Lung (tissue), 12 donors: Measurements from ENCODE around the gene GARIN5A. TPM values are rescaled to one million over a fixed set of nuclear protein-coding genes. Genes with fewer than 3 reads are reported as not detected.

Experiments
- ATAC-seq: fragments of 200-7000 bp; cut with Tn5 transposase; one replicate; pipeline ENCODE4 v1.9.1; 2020; ENCODE audit warnings: moderate number of reproducible peaks; ENCODE audit not compliant: insufficient read depth, low FRiP score
- DNase-seq, 3 donors: peaks; one replicate each; pipeline ENCODE4 v3.0.0-alpha.2; 2013 to 2017
- H3K27ac ChIP-seq, 2 donors: one replicate each; pipeline ENCODE4 v1.5.1; 2013; ENCODE audit warnings: mild to moderate bottlenecking in 2 of 2, moderate library complexity in 2 of 2, control low read depth in 1 of 2, inconsistent platforms in 1 of 2, low read depth in 1 of 2, low read length in 1 of 2
- H3K27me3 ChIP-seq, 3 donors: one replicate each; pipeline ENCODE4 v1.5.1; 2013; ENCODE audit warnings: low read length in 2 of 3; ENCODE audit not compliant: control insufficient read depth in 3 of 3, insufficient read depth in 3 of 3
- H3K36me3 ChIP-seq, 4 donors: one replicate each; pipeline ENCODE4 v1.5.1; 2013; ENCODE audit warnings: low read length in 4 of 4, mild to moderate bottlenecking in 1 of 4, moderate library complexity in 1 of 4; ENCODE audit not compliant: control insufficient read depth in 4 of 4, insufficient read depth in 4 of 4
- H3K4me1 ChIP-seq, 5 donors: one replicate each; pipeline ENCODE4 v1.5.1; 2013; ENCODE audit warnings: low read length in 5 of 5, mild to moderate bottlenecking in 2 of 5, moderate library complexity in 1 of 5; ENCODE audit not compliant: control insufficient read depth in 5 of 5, insufficient read depth in 5 of 5
- H3K4me3 ChIP-seq: one replicate; pipeline ENCODE4 v1.5.1; 2013; ENCODE audit warnings: mild to moderate bottlenecking, control low read depth, moderate library complexity
- H3K9ac ChIP-seq, 2 donors: one replicate each; pipeline ENCODE4 v1.5.1; 2013; ENCODE audit warnings: low read length in 2 of 2, control low read depth in 1 of 2; ENCODE audit not compliant: insufficient read depth in 1 of 2
- H3K9me3 ChIP-seq, 4 donors: one replicate each; pipeline ENCODE4 v1.5.1; 2013; ENCODE audit warnings: low read length in 3 of 4, mild to moderate bottlenecking in 1 of 4, moderate library complexity in 1 of 4; ENCODE audit not compliant: control insufficient read depth in 4 of 4, insufficient read depth in 3 of 4
- WGBS, 2 donors: extraction: QIAGEN DNeasy Blood & Tissue Kit; methylation state at CpG; one replicate each; pipeline ENCODE4 v1.1.7; 2013; 5-methylcytosine and 5-hydroxymethylcytosine counted together
- polyA plus RNA-seq, 2 donors: library from polyadenylated mRNA; stranded (reverse); fragments of 200-250 nt; gene quantifications; one replicate each; pipeline ENCODE4 v1.2.1, GENCODE V29; 2013
- total RNA-seq, 2 donors: library from RNA; depleted of rRNA in 1 of 2; stranded (reverse); fragments of >200 nt in 1 of 2; gene quantifications; one replicate each; pipeline ENCODE4 v1.2.1, GENCODE V29; 2014 to 2021
- TF ChIP-seq, protein P1 (sequence below): IDR thresholded peaks from 2 replicates; pipeline ENCODE4 v1.5.1; 2012; ENCODE audit warnings: mild to moderate bottlenecking; ENCODE audit errors: control extremely low read depth, extremely low read depth
- donor health status: control.
- donor health status: control.
- donor health status: Bipolar disorder and iron deficiency.
- donor health status: healthy.
- donor health status: DM: yes; HTN: yes; CAD: no.

The GARIN5A gene
- total and polyA plus RNA-seq, 4 donors, result 1.7 to 5.0 (median 2.4) TPM

DNA sequence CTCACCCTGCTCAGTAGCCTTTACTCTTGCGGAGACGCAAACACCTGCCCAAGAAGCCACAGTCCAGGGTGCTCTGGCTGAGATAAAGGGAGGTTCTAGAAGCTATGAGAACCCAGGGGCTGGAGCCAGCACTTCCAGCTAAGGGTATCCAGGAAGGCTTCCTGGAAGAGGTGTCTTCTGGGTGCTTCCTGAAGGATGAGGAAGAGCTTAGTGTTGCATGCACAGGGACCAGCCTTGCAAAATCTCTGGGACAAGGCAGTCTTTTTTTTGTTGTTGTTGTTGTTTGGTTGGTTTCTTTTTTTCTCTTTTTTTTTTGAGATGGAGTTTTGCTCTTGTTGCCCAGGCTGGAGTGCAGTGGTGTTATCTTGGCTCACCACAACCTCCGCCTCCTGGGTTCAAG is 23.4 kb downstream of the GARIN5A start:
- peaks cover 0 to under 1% (median 0%) of the 10 kb centered on the region in 5 donors for H3K4me1 ChIP-seq
- no peak overlapping the region for H3K9ac ChIP-seq
- 96 to 97% methylated on average over 3 of the region's 3 CpGs for WGBS, 2 donors
- peaks cover 0 to under 1% (median 0%) of the 10 kb centered on the region in 4 donors for H3K9me3 ChIP-seq
- H3K27ac ChIP-seq, result no peak overlapping the region
- H3K36me3 ChIP-seq, result no peaks in the 10 kb centered on the region
- no peak for DNase-seq
- no peak for ATAC-seq
- H3K27me3 ChIP-seq, result peaks cover 0 to 20% (median 0%) of the 10 kb centered on the region in 3 donors
- TF ChIP-seq, protein P1, sequence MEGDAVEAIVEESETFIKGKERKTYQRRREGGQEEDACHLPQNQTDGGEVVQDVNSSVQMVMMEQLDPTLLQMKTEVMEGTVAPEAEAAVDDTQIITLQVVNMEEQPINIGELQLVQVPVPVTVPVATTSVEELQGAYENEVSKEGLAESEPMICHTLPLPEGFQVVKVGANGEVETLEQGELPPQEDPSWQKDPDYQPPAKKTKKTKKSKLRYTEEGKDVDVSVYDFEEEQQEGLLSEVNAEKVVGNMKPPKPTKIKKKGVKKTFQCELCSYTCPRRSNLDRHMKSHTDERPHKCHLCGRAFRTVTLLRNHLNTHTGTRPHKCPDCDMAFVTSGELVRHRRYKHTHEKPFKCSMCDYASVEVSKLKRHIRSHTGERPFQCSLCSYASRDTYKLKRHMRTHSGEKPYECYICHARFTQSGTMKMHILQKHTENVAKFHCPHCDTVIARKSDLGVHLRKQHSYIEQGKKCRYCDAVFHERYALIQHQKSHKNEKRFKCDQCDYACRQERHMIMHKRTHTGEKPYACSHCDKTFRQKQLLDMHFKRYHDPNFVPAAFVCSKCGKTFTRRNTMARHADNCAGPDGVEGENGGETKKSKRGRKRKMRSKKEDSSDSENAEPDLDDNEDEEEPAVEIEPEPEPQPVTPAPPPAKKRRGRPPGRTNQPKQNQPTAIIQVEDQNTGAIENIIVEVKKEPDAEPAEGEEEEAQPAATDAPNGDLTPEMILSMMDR, result no peak
- H3K4me3 ChIP-seq, result no peak overlapping the region

DNA sequence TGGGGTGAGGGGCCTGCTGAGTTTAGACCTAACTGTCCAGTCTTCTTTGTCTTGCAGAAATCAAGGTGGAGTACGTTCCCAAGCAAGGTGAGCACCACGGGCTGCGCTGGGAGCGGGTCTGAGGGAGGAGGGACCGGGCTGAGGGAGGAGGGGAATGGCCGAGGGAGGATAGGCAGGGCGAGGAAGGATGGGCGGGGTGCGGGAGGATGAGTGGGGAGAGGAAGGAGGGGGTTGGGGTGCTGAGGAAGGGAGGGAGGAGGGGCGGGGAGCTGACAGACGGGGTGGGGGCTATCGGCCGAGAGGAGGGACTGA is 25.5 kb downstream of the GARIN5A start:
- 38 to 44% methylated on average over 13 of the region's 13 CpGs for WGBS, 2 donors
- TF ChIP-seq, protein P1, result no peak
- Histone ChIP-seq H3K4me1 (no peaks in the 10 kb centered on the region), H3K27me3 (peaks cover 0 to 13% (median 0%) of the 10 kb centered on the region in 3 donors), H3K36me3 (no peaks in the 10 kb centered on the region), H3K9ac (no peak overlapping the region), H3K9me3 (peaks cover 0 to 6% (median 0%) of the 10 kb centered on the region in 4 donors), H3K27ac (no peak overlapping the region), H3K4me3 (no peak overlapping the region)
- ATAC-seq (no peak), DNase-seq (no peak)

DNA sequence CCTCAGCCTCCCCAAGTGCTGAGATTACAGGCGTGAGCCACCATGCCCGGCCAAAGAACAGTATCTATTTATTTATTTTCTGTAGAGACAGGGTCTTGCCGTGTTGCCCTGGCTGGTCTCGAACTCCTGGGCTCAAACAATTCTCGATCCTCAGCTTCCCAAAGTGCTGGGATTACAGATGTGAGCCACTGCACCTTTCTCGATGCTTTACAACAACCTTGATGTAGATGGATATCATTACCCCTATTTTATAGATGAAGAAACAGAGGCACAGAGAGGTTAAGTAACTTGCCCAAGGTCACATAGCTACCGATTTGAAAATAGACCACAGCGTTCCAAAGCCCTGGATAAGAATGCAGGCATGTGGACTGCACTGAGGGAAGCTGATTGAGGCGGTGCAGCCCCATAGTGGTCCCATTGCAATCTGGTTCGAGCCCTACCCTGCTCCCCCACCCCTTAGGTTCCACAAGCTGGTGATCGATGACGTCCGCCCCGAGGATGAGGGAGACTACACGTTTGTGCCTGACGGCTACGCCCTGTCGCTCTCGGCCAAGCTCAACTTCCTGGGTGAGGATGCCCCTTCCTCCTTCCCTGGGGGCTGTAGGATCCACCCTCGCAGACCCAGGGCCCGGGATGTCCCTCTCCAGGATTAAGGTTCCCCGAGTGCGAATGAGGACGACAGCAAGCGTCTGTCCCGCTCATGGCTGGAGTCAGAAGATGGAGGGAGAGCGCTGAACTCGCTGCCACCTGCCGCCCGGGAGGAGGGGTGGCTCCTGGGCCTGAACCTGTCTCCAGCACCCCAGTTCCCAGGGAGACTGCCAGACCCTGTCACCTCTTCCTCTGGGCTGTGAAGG is 26.1 kb downstream of the GARIN5A start:
- 63% methylated on average over 29 to 30 of the region's 30 CpGs for WGBS, 2 donors
- H3K9me3 ChIP-seq, result peaks cover 0 to 6% (median 0%) of the 10 kb centered on the region in 4 donors
- no peak overlapping the region for H3K4me3 ChIP-seq
- TF ChIP-seq, protein P1, result no peak
- ATAC-seq (no peak), DNase-seq (no peak)
- H3K27me3 ChIP-seq, result peaks cover 0 to 13% (median 0%) of the 10 kb centered on the region in 3 donors
- no peaks in the 10 kb centered on the region for H3K36me3 ChIP-seq
- no peak overlapping the region for H3K9ac ChIP-seq
- H3K4me1 ChIP-seq, result no peaks in the 10 kb centered on the region
- H3K27ac ChIP-seq, result no peak overlapping the region
